Measurements from ENCODE around the gene RALA.

- TF ChIP-seq CTCF (IDR thresholded peaks at IDR 0.05) (no peak), POLR2A (IDR thresholded peaks at IDR 0.05) (no peak)
Observed at GRCh38 chr7:39757604-39758003, 134.2 kb downstream of the RALA start.

All from thyroid gland (tissue), 4 donors.